HG03097 (cell line): Measurements from ENCODE around the gene EFCAB9.
A peak's percentile ranks its signal among the peaks of the same experiment; 100 is the strongest.
"Not testable (repeated sequence)": the region's sequence is repeated elsewhere in the genome, so short reads cannot be mapped to it uniquely, and the experiment has no call there.

Experiments used
- ATAC-seq: cut with Tn5 transposase; IDR thresholded peaks from one replicate; pipeline ENCODE4 v1.9.1; 2021; ENCODE audit not compliant: unreplicated experiment, low FRiP score

Gene EFCAB9

DNA sequence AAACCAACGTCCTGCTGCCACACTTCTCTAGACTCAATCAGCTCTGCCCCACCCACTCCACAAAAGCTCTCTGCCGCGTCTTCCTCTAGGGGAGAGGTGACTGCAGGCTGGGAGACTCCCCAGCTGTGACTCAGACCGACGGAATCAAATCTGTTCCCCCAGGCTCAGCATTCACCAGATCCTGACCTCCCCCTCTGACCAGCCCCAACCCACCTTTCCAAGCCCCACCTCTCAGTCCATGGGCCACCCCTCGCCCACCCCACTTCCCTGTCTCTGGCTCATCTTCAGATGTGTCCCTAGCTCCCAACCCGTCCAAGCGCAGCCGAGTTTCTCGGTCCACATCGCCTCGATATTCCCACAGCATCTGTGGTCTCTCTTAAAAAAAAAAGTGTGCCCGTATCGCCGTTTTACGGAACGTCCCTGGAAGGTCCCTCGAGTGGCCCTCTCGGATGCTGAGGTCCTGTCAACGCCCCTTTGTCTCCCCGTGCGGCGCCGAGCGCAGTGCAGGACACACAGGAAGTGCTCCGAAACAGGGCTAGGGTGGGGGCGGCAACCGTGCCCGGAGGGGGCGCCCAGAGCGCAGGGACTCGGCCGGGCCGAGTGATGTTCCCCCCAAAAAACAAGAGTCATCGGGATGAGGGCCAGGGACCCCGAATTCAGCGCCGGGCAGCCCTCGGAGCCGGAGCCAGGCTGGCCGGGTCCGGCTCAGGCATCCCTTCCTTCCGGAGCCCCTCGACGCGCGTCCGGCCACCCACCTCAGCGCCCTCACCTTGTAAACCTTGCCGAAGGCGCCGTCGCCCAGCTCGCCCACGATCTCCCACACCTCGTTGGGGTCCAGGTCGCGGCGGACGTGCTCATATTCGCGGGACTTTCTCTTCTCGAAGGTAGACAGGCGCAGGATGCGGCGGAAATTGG is 6.6 kb upstream of the EFCAB9 start:
- peak; percentile 3 for ATAC-seq

DNA sequence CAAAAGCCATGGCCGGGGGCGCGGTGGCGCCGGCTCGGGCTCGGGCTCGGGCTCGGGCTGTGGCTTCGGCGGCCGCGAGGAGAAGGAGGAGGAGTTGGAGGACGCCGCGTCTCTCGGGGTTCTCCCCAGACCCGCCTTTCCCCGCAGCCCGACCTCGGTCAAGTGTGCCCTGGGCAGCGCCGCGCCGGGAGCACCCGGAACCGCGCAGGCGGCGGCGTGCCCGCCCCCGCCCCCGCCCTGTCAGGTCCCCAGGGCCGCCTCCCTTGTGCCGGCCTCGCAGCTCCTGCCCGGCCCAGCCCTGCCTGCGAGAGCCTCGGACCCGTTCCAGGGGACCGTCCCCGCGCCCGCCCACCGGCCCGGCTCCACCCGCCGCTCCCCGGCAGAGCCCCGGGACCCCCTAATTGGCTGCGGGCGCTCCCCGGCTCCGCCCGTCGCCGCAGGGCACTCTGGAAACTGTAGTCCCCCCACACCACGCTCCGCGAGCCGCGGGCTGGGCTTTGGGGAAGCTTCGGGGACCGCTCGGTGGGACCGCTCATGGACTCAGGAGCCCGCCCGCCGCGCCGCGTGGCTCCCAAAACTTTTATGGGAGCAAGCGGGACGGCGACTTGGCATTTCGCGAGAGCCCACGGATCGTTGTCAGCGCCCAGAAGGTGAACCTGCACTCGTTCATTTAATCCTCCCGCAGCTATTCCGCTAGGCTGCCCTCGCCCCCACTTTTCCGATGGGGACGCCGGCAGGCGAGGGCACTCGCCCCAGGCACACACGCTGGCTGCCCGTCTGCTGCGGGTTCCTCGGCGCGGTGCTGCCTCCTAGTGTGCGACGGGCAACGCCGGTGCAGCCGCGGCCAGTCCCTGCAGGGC is 5.7 kb upstream of the EFCAB9 start, which contains the start of gene STK10:
TSS of gene STK10 (minus strand) at position 192 of the 860 bp plus-strand sequence. CDS start at position 10, 182 bp downstream.
- peak; percentile 71 for ATAC-seq

DNA sequence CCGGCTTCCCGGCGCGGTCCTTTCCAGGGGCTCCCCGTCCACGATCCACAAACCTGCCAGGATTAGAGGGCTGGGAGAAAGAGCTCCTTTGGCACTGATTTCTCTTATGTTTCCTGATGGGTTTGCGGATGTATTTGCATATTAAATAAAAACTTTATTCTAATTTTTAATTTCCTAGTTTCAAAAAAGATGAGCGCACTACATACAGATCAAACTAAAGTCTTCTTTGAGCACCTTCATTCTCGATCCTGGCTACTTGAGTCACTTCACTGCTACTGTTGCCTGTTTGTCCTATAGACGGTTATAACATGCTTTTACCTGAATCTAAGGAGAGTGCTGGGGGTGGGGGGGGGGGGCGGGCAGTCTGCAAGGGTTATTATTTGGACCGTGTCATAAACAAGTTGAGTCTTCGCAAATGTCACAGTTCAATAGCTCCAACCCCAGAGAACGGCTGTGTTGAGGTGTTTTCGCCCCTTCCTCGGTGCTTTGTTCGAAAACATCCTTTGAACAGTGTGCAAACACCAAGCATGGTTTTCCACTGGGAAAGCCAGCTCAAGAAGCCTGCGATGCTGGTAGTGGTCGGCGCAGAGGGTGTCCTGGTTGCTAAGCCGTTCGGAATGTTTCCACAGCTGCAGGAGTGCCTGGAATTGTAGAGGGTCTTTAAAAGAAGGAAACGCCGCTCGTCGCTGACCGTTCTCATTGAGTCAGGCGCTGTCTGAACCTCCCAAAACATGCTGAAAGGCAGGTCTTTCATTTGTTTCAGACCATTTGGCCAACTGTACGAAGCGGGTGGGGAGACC is 4.9 kb upstream of the EFCAB9 start:
- ATAC-seq: no peak

- no peak for ATAC-seq
Observed at GRCh38 chr5:172189693-172190296, 4.2 kb upstream of the EFCAB9 start.

- ATAC-seq: no peak
Observed at GRCh38 chr5:172194985-172195774, 1.2 kb downstream of the EFCAB9 start.

DNA sequence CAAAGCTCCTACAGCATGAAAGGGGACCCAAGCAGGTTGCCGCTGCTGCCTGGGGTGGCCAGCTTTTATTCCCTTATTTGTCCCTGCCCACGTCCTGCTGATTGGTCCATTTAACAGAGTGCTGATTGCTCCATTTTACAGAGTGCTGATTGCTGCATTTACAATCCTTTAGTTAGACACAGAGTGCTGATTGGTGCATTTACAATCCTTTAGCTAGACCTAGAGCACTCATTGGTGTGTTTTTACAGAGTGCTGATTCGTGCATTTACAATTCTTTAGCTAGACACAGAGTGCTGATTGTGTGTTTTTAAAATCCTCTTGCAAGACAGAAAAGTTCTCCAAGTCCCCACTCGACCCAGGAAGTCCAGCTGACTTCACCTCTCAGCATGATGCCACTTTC is 3.8 kb downstream of the EFCAB9 start:
- not testable (repeated sequence) for ATAC-seq

DNA sequence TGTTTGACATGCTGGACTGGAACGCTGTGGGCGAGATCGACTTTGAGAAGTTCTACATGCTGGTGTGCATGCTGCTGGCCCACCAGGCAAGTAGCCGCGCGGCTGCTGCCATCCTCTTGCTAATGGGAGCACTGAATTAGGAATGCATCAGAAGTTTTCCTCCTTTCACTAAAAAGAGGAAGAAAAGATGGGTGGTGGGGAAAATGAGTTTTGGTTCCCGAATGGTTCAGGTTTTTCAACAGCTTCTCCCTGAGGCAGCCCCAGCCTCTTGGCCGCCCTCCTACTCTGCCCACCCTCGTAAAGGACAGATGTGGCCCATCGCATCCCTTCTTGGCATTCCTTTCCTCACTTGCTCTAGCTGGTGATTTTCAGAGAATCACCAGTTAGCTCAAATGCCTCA is 5.5 kb downstream of the EFCAB9 start:
- ATAC-seq: no peak

DNA sequence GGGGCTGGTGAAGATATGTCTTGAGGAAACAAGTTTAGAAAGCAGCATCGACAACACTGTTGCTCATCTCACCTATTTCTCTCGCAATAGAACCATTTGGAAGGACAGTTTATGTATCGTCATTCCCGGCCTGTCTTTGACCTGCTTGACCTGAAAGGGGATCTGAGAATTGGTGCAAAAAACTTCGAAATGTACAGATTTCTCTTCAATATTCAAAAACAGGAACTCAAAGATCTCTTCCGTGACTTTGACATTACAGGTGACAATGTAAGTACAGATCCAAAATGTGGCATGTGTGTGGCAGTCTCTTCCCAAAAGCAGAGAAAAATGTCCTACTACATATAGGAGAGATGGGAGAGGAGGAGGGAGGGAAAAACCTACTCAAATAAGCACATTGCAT is 6.5 kb downstream of the EFCAB9 start:
- ATAC-seq: no peak

DNA sequence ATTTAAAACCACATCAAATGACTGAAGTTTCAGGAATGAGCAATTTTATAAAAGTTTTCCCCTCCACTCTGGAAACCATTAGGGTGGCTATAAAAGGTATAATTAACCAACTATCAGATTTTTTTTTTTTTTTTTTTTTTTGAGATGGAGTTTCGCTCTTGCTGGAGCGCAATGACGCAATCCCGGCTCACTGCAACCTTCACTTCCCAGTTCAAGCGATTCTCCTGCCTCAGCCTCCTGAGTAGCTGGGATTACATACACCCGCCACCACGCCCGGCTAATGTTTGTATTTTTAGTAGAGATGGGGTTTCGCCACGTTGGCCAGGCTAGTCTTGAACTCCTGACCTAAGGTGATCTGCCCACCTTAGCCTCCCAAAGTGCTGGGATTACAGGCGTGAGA is 12.0 kb downstream of the EFCAB9 start:
- ATAC-seq: not testable (repeated sequence)

DNA sequence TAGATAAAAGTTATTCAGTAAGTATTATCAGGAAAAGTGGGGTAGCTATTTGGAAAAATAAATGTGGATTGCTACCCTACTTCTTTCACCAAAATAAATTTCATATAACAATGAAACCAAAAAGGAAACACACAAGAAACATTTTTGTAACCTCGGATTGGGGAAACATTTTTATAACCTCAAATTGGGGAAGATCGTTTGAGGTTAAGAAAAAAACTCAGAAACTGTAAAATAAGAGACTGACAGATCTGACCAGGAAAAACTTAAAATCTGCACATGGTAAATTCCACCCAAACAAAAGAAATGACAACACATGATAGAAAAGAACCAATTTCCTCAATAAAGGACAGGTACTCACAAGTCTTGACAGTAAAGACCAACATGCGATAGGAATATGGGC is 13.5 kb downstream of the EFCAB9 start:
- ATAC-seq: no peak

- ATAC-seq: no peak
Observed at GRCh38 chr5:172209714-172210113, 15.7 kb downstream of the EFCAB9 start.

DNA sequence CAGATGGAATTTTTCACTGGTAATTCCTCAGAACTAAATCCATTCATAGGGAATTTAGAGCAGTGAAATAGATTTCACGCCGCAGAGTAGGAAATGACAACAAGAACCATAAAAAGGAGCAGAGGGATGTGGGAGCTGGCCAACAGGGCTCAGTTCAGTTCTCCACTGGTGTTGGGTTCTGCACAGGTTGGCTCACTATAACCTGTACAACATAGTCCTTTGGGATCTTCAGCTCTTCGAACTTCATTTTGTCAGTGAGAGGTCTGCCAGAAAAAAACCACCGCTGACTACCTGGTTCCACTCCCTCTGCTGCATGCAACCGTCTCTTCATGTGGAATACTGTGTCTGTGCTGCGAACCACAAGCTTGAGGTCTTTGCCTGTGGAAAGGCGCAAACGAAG is 17.7 kb downstream of the EFCAB9 start:
- ATAC-seq: no peak

GRCh38 chr5:172213126-172213525 is 19.2 kb downstream of the EFCAB9 start:
- ATAC-seq: no peak

GRCh38 chr5:172216345-172216744 is 22.4 kb downstream of the EFCAB9 start:
- ATAC-seq: no peak

- no peak for ATAC-seq
Observed at GRCh38 chr5:172219296-172219695, 25.3 kb downstream of the EFCAB9 start.

DNA sequence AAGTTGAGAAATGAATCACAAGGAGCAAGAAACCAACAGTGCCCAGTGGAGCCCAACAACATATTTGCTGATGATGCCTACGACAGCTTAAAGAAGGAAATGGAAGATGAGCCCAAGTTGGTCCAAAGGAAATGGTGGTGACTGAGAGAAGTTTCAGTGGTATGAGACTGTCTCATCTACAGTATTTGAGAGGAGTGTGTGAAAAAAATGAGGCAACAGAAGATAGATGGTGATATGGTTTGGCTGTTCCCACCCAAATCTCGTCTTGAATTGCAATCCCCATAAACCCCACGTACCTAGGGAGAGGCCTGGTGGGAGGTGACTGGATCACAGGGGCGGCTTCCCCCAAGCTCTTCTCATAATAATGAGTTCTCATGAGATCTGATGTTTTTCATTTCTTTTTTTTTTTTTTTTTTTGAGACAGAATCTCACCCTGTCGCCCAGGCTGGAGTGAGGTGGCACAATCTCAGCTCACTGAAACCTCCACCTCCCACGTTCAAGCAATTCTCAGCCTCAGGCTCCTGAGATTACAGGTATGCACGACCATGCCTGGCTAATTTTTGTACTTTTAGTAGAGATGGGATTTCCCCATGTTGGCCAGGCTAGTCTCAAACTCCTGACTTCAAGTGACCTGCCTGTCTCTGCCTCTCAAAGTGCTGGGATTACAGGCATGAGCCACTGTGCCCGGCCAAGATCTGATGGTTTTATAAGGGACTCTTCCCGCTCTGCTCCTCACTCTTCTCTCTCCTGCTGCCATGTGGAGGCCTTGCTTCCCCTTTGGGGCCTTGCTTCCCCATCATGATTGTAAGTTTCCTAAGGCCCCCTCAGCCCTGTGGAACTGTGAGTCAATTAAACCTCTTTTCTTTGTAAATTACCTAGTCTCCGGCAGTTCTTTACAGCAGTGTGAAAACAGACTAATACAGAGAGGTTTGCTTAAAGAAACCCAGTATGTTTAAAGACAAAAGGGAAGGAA is 30.2 kb downstream of the EFCAB9 start:
- peak; percentile 82 for ATAC-seq

DNA sequence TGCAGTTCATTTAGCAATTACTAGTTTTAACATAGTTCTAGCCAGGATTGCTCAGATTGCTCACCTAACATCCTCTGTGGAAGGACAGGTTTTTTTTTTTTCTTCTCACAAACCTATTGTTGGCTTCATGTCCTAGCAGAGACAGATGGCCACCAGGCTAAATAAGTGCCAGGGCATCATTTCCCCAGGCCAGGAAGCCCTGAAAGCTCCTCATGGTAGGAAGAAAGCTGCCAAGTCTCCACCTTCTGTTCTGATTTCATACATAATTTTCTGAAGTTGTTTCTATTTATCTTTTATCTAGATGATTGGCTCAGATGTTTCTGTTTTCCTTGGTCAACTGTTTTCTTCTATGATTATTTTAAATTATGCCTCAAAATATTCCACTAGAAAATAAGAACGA is 31.0 kb downstream of the EFCAB9 start:
- no peak for ATAC-seq

- ATAC-seq: no peak
Observed at GRCh38 chr5:172229904-172230303, 35.9 kb downstream of the EFCAB9 start.
